Psoas muscle (tissue), 8 donors: Measurements from ENCODE around the gene TWIST1. TPM values are rescaled to one million over a fixed set of nuclear protein-coding genes. Genes with fewer than 3 reads are reported as not detected.

Experiments
- ATAC-seq, 4 donors: fragments of 200-7000 bp; cut with Tn5 transposase; one replicate each; pipeline ENCODE4 v1.9.1; 2020; ENCODE audit warnings: moderate library complexity in 3 of 4, mild to moderate bottlenecking in 2 of 4
- DNase-seq, 2 donors: peaks; one replicate each; pipeline ENCODE4 v3.0.0-alpha.2; 2020
- H3K27ac ChIP-seq: fragments of 200-600 bp; one replicate; pipeline ENCODE4 v1.8.0; 2022
- H3K27me3 ChIP-seq, 3 donors: fragments of 200-600 bp in 1 of 3; one replicate each; pipeline versions ENCODE4 v1.6.1 to v1.8.0; 2013 to 2022; ENCODE audit warnings: low read length in 2 of 3, mild to moderate bottlenecking in 2 of 3, moderate library complexity in 1 of 3; ENCODE audit not compliant: insufficient read depth in 3 of 3
- H3K36me3 ChIP-seq, 2 donors: fragments of 200-600 bp in 1 of 2; one replicate each; pipeline versions ENCODE4 v1.6.1 to v1.8.0; 2013 to 2022; ENCODE audit warnings: low read depth in 1 of 2, mild to moderate bottlenecking in 1 of 2, moderate library complexity in 1 of 2; ENCODE audit not compliant: insufficient read depth in 1 of 2
- H3K4me1 ChIP-seq: fragments of 200-600 bp; one replicate; pipeline ENCODE4 v1.8.0; 2022
- H3K4me3 ChIP-seq: fragments of 200-600 bp; one replicate; pipeline ENCODE4 v1.8.0; 2022; ENCODE audit warnings: mild to moderate bottlenecking
- H3K9me3 ChIP-seq: fragments of 200-600 bp; one replicate; pipeline ENCODE4 v1.8.0; 2022
- CTCF ChIP-seq: fragments of 200-600 bp; IDR thresholded peaks from one replicate; pipeline ENCODE4 v1.8.0; 2022; ENCODE audit warnings: antibody characterized with exemption
- WGBS, 3 donors: extraction: QIAGEN DNeasy Blood & Tissue Kit; methylation state at CpG; one replicate each; pipeline versions ENCODE4 v1.1.6 to v1.1.7; 2013; 5-methylcytosine and 5-hydroxymethylcytosine counted together
- intact Hi-C, 2 donors: fragments of 100-400 bp; cut with DNase I; formaldehyde crosslinking; loops; one replicate each; pipeline versions ENCODE4 v1.11.0 to v1.14.2; 2022
- polyA plus RNA-seq, 3 donors: library from polyadenylated mRNA; stranded (reverse); fragments of 200-250 nt; gene quantifications; one replicate each; pipeline ENCODE4 v1.2.3, GENCODE V29; 2013
- total RNA-seq, 4 donors: library from RNA; stranded (reverse); fragmentation: NEBNext Ultra II Directional in 2 of 4; extraction: Animal tissue kit (Norgen Biotek cat#: 25700) in 2 of 4; gene quantifications; one replicate each; pipeline versions ENCODE4 v1.2.1 to v1.2.4, GENCODE V29; 2021 to 2023
- donor health status: healthy with polysubstance abuse.
- donor health status: DM: no; HTN: no; CAD: no; lungs with moderate emphysema.
- donor health status: Bipolar disorder and iron deficiency.
- donor health status: healthy.
- donor health status: DM: yes; HTN: yes; CAD: no.
- donor health status: DM: no; HTN: no; CAD: no.
- donor health status: DM: no; HTN: no; CAD: no.
- donor health status: DM: yes; HTN: yes; CAD: no.

Gene TWIST1
- total and polyA plus RNA-seq, 7 donors: 0.20 to 1.1 (median 0.39) TPM; not detected in 1

- DNase-seq (no peak), ATAC-seq (no peak)
- Histone ChIP-seq H3K36me3 (no peaks in the 10 kb centered on the region), H3K27me3 (no peaks in the 10 kb centered on the region), H3K4me3 (no peak overlapping the region), H3K9me3 (no peaks in the 10 kb centered on the region), H3K4me1 (no peaks in the 10 kb centered on the region), H3K27ac (no peak overlapping the region)
- intact Hi-C loops: no loop called here
- no peak for TF ChIP-seq CTCF
- 72 to 75% (median 74%) methylated on average over 4 of the region's 4 CpGs for WGBS, 3 donors
Observed at GRCh38 chr7:19133390-19133789, 16.0 kb upstream of the TWIST1 start.

- Histone ChIP-seq H3K27me3 (peaks cover 0 to 2% (median 0%) of the 10 kb centered on the region in 3 donors), H3K4me1 (no peaks in the 10 kb centered on the region), H3K36me3 (no peaks in the 10 kb centered on the region), H3K9me3 (no peaks in the 10 kb centered on the region), H3K27ac (no peak overlapping the region), H3K4me3 (no peak overlapping the region)
- 65 to 87% (median 86%) methylated on average over 1 of the region's 1 CpG for WGBS, 3 donors
- ATAC-seq (no peak), DNase-seq (no peak)
- TF ChIP-seq CTCF: no peak
- intact Hi-C loops: no loop called here
Observed at GRCh38 chr7:19128856-19129255, 11.4 kb upstream of the TWIST1 start.

- no peak for ATAC-seq
Observed at GRCh38 chr7:19121977-19122588, 4.6 kb upstream of the TWIST1 start.

GRCh38 chr7:19119870-19120486 lies 2.5 kb upstream of the TWIST1 start:
- peaks cover 2 to 64% (median 22%) of the 10 kb centered on the region in 3 donors for H3K27me3 ChIP-seq
- no peak for TF ChIP-seq CTCF
- intact Hi-C loops: no loop called here
- ATAC-seq (no peak), DNase-seq (no peak)
- H3K27ac ChIP-seq: no peak overlapping the region
- H3K9me3 ChIP-seq: no peaks in the 10 kb centered on the region
- no peak overlapping the region for H3K4me3 ChIP-seq
- 45 to 49% (median 45%) methylated on average over 10 of the region's 10 CpGs for WGBS, 3 donors
- H3K36me3 ChIP-seq: no peaks in the 10 kb centered on the region
- H3K4me1 ChIP-seq: no peaks in the 10 kb centered on the region

More at GRCh38 chr7:19121977-19122588, 4.6 kb upstream of the TWIST1 start:
- Histone ChIP-seq H3K27ac (no peak overlapping the region), H3K9me3 (no peaks in the 10 kb centered on the region), H3K27me3 (peaks cover 2 to 44% (median 15%) of the 10 kb centered on the region in 3 donors), H3K36me3 (no peaks in the 10 kb centered on the region), H3K4me1 (no peaks in the 10 kb centered on the region), H3K4me3 (no peak overlapping the region)
- peak; percentile 27 for TF ChIP-seq CTCF
- WGBS, 3 donors: 47 to 50% (median 48%) methylated on average over 2 of the region's 2 CpGs
- no peak for DNase-seq
- intact Hi-C loops: no loop called here
